ENCODE results near the gene SLCO4A1.

The SLCO4A1 gene

DNA sequence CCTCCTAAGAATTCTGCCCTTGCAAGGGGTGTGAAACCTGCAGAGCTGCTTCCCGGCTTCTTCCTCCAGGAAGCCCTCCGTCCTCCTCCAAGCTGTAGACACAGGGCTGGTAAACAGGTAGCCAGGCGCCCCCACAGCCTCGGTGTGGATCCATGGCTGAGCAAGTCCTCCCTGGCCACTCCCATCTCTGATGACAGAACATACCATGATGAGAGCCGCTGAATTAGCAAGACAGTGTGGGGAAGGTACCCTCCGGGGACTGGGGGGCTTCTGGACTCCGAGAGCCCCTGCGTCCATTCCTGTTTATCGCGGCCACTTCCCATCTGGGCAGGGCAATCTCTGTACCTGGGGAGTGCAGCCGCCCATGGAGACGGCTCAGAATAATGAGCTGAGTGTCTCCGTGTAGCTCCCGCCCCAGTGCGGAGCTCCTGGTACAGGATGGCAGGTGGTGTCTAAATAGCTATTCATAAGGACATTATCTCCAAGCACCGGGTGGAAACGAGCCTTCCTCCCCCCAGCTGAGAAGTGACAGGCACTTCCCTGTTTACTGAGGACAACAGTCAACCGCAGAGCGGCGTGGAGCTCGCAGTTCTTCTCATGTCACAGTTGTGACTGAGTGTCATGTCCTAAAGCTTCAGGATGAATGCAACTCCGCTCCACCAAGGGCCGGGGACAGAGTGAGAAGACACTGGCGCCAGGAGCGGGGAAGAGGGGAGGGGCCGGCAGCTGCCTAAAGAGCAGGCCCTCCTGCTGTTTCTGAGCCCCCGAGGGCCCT lies 43.7 kb downstream of the SLCO4A1 start:
- DNase-seq (ENCODE audit: low read depth, low spot score), result no peak

DNA sequence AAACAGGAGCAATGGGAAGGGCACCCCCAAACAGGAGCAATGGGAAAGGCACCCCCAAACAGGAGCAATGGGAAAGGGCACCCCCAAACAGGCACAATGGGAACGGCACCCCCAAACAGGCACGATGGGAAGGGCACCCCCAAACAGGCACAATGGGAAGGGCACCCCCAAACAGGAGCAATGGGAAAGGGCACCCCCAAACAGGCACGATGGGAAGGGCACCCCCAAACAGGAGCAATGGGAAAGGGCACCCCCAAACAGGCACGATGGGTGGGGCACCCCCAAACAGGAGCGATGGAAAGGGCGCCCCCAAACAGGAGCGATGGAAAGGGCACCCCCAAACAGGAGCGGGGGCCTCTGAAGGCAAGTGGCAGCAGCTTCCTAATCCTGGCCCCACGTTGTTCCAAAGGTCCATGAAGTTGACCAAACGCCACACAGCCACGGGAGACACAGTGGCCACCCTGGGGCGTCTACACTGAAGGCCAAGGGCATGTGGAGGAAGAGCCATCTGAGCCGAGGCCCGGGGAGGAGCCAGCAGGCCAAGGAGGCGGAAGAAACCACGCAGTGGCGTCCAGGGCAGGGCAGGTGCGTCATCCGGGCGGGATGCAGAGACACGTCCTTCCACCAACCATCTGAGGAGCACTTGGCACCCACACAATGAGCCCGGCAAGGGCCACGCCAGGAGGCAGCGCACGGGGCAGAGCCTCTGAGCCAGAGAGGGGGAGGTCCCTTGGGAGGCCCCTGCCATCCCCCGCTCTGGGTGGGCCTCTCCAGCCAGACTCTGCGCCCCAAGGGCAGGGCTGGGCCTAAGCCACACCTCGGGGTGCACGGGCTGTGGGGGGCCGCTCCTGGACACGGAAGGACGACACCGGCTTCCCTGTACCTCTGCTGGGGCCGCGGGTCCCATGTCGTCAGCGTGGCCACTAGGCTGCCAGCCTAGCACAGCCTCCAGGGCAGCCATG lies 44.8 kb downstream of the SLCO4A1 start:
- no peak for DNase-seq (ENCODE audit: low read depth, low spot score)

DNA sequence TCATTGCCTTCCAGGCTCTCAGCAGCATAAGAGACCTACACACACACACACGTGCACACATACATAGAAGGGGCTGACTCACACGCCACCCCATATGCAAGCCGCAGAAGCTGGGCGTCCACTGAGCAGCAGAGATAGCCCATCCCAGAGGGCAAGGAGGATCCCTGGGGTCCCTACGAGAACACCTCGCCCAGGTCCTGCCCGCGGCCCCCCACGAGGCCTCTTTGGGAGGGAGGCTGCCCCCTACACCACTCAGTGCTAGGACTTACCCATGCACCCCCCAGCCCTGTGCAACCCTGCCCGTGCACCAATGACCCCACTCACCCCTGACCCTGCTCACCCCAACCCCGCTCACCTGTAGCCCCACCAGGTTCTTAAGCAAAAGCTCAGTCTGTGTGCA lies 45.8 kb downstream of the SLCO4A1 start:
- no peak for DNase-seq (ENCODE audit: low read depth, low spot score)

DNA sequence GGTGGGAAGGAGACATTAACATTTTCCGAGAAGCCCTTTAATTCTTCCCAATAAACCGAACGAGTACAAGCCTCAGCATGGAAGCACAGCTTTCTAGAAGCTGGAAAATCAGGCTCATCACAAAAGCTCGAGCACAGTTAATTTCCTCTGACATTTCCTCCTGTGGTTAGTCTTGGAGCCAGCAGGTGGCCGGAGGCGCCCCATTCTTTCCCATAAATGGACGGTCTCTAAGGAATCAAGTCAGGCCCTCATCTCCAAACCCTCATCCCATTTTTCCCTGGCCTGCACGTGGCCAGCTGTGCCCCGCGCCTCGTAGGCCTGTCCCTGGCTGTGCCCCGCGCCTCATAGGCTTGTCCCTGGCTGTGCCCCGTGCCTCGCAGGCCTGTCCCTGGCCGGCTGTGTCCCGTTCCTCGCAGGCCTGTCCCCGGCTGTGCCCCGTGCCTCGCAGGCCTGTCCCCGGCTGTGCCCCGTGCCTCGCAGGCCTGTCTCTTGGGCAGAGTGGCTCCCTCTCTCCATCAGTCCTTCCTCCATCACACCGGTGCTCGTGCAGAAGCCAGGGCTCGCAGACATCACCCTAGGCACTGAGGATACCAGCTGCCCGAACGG lies 46.7 kb downstream of the SLCO4A1 start:
- DNase-seq (ENCODE audit: low read depth, low spot score), result peak; percentile 16

GRCh38 chr20:62689861-62690260 lies 47.6 kb downstream of the SLCO4A1 start:
- DNase-seq (ENCODE audit: low read depth, low spot score), result no peak

- DNase-seq (ENCODE audit: low read depth, low spot score), result no peak
Observed at GRCh38 chr20:62690261-62690820, 48.0 kb downstream of the SLCO4A1 start.

DNA sequence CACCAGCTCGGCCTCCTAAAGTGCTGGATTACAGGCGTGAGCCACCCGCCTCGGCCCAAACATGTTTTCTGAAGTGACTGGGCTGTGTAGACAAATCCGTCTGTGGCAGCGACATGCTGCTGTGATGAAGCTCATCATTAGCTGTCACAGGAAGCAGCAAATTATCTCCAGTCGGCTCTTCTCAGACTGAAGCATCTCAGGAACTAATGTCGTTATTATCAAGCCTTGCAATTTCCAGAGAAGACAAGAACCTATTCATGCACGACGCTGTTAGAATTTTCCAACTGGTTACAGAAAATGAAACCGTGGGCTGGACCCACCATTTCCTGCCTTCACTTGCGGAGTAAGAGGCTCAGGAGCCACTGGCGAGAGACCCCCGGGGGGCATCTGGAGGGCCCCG lies 49.2 kb downstream of the SLCO4A1 start:
- no peak for DNase-seq (ENCODE audit: low read depth, low spot score)

DNA sequence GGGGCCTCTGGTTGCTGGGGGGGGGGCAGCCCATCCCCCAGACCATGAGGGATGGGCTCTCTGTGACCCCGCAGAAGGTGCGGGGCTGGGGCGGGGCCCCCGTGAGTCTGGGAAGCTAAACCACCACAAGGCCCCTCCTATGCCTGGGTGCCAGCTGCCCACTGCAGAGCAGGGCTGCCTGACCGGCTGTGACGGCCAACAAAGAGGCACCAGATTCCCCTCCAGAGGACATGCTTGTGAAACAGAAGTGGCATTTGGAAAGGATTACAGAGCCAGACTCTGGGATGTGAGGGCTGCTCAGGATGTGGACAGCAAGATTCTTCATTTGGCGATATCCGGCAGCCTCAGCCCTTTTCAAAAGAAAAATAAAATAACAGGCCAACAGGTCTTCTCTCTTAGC lies 49.9 kb downstream of the SLCO4A1 start:
- no peak for DNase-seq (ENCODE audit: low read depth, low spot score)

DNA sequence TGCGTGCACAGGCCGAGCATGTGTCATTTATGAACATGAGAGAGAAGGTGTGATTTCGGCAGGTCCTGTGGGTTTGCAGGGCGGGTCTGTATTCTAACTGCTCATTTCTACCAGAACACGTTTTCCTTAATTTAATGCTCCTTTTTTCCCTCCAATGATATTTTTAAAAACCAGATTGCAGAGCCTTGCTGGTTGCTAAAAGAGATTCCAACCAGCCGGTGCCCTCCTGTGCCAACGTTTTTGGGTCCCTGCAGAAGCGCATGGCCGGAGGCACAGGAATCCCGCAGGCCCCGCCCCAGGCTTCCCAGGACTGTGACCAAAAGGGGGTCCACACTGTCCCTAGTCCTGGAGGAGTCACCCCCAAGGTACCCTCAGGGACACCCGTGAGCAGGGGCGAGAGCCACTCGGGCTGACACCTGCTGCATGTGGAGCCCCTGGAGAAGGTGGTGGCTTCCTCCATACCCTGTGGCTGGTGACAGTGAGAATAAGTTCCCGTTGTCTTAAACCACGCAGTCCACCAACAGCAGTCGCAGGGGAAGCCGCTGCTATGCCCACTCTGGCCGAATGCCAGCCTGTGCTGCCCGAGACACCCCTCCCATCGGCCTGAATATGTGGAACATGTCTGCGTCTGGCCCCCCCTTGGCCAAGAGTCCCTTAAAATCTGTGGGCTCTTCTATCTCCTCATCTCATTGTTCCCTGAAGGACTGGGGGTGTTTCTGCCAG lies 50.7 kb downstream of the SLCO4A1 start:
- DNase-seq (ENCODE audit: low read depth, low spot score), result no peak

DNA sequence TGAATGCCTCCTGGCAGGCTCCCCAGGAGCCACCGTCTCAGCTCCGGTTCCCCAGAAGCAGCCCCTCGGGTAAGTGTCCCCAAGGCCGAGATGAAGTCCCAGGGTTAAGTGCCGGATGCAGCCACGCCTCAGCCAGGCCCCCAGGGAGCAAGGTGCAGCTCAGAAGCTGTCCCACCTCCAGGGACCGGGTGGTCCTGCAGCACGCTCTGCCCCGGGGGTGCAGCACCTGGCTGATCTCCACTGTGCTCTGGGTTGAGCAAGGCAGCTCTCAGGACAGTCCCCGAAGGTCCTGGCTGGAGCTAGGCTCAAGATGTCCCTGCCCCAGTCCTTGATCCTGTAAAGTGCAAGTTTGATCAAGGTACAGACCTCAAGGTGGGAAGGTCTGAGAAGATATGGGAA lies 51.2 kb downstream of the SLCO4A1 start:
- DNase-seq (ENCODE audit: low read depth, low spot score), result no peak

DNA sequence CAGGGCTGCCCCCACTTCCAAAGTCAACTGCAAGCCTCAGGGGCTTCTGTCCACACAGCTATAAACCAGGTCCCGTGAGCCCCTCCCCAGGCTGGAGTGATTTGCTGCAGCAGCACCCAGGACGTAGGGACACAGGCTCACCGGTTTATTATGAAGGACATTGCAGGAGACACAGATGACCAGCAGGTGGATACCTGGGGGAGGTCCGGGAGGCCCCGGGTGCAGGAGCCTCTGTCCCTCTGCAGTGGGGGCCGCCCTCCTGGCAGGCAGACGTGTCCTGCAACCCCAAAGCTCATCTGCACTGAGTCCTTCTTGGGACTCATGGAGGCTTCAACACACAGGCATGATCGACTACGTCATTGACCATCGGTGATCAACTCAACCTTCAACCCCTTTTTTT lies 51.8 kb downstream of the SLCO4A1 start:
- no peak for DNase-seq (ENCODE audit: low read depth, low spot score)

GRCh38 chr20:62694868-62695267 lies 52.6 kb downstream of the SLCO4A1 start:
- DNase-seq (ENCODE audit: low read depth, low spot score), result no peak

DNA sequence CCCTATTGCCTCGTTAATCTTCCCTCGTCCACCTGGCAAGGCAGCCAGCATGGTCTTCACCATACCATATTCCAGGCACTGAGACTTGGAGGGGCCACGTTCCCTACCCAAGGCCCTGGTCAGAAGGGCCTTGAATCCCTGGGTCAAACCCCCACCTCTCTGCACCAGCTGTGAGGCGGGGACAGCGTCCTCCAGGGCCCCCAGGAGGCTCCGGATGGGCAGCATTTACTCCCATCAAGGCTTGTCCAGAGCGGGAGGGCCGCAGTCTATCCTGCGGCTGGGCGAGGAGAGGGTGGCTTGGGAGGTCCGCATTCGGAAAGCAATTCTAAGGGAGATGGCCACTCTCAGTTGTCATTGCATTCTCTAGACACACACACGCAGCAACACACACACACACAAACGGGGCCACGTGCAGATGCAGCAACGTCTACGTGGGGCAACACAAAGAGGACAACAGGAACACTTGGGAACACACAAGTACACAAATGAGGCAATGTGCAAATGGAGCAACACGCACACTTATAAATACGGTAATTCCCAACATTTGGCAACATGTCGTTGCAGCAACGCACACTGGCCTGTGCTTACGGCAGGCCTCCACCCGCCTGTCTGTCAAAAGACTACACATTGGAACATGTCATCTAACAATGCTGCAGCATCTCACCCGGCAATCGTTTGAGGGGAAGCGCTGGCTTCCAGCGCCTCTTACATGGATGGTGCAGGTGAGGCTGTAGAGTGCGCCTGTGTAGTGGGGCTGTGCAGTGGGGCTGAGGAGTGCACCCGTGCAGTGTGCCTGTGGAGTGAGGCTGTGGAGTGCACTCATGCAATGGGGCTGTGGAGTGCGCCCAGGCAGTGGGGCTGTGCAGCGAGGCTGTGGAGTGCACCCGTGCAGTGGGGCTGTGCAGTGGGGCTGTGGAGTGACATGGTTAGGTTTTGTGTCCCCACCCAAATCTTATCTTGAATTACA lies 53.4 kb downstream of the SLCO4A1 start:
- DNase-seq (ENCODE audit: low read depth, low spot score), result no peak

DNA sequence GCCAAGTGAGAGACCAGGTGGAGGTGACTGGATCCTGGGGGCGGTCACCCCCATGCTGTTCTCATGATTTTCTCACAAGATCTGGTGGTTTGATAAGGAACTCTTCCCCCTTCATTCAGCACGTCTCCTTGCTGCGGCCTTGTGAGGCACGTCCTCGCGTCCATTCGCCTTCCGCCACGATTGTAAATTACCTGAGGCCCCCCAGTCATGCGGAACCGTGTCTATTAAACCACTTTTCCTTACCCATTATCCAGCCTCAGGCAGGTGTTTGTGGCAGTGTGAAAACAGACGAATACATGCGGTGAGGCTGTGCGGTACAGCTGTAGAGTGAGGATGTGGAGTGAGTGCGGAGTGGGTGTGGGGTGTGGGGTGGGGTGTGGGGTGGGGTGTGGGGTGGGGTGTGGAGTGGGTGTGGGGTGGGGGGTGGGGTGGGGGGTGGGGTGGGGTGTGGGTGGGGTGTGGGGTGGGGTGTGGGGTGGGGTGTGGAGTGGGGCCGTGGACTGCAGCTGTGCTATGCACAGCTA lies 54.2 kb downstream of the SLCO4A1 start:
- DNase-seq (ENCODE audit: low read depth, low spot score), result no peak

DNA sequence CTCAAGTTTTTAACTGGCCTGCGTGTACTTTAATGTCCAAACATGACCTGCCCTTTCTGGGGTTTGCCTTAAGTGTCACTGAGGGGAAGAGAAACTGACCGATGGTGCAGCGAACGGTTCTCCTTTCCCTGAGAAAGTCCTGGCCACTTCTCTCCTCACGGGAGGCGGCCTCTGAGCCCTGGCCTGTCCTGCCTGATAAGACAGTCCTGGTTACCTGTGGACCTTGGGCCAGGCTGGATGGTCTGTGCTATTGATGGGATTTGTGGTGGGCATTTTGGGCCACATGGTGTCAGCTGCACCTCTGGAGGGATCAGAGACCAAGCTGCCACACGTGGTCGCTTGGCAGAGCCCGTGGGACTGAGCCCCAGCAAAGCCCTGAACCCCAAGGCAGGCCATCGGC lies 54.7 kb downstream of the SLCO4A1 start:
- no peak for DNase-seq (ENCODE audit: low read depth, low spot score)

- DNase-seq (ENCODE audit: low read depth, low spot score), result no peak
Observed at GRCh38 chr20:62697468-62697912, 55.2 kb downstream of the SLCO4A1 start.

DNA sequence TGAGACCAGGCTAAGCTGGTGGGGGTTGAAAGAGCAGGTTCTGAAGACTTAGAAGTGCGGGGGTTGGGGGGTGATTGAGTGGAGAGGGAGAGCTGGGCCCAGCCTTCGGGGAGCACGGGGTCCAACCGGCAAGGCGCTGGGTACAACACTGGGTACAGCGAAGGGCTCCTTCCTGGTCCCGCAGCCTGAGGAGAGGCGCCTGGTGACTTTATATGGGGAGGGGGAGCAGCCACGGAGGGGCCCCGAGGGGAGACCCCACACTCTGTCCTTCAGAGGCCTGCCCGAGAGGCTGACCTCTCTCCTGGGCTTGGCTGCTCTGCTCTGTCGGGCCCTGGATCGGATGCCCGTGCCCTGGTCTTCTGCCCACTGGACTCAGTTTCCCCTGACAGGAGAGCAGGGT lies 55.9 kb downstream of the SLCO4A1 start:
- no peak for DNase-seq (ENCODE audit: low read depth, low spot score)

GRCh38 chr20:62699296-62699695 lies 57.0 kb downstream of the SLCO4A1 start:
- DNase-seq (ENCODE audit: low read depth, low spot score), result no peak

- DNase-seq (ENCODE audit: low read depth, low spot score), result no peak
Observed at GRCh38 chr20:62699741-62700140, 57.4 kb downstream of the SLCO4A1 start.
